Neuron (in vitro differentiated cells): ENCODE measurements around the gene LAMA2.

Source experiments
- H2AFZ ChIP-seq: one replicate; pipeline ENCODE4 v1.6.1; 2013; ENCODE audit warnings: low read depth, mild to moderate bottlenecking, inconsistent platforms, low read length, moderate library complexity
- H3K27me3 ChIP-seq: one replicate; pipeline ENCODE4 v1.6.1; 2013; ENCODE audit warnings: low read length; ENCODE audit not compliant: insufficient read depth
- H3K36me3 ChIP-seq: one replicate; pipeline ENCODE4 v1.6.1; 2013; ENCODE audit warnings: low read length; ENCODE audit not compliant: insufficient read depth
- H3K4me1 ChIP-seq: one replicate; pipeline ENCODE4 v1.6.1; 2013; ENCODE audit warnings: low read length; ENCODE audit not compliant: insufficient read depth
- H3K4me3 ChIP-seq: 2 replicates; pipeline ENCODE4 v1.5.1; 2013; ENCODE audit warnings: mild to moderate bottlenecking, low read length, moderate library complexity
- H3K9me3 ChIP-seq: one replicate; pipeline ENCODE4 v1.6.1; 2013; ENCODE audit warnings: low read length

Gene LAMA2

GRCh38 chr6:129552413-129552812 is 669.5 kb downstream of the LAMA2 start:
- Histone ChIP-seq H2AFZ (no peak overlapping the region), H3K36me3 (no peaks in the 10 kb centered on the region), H3K4me3 (no peak overlapping the region), H3K9me3 (no peaks in the 10 kb centered on the region), H3K27me3 (no peaks in the 10 kb centered on the region), H3K4me1 (no peaks in the 10 kb centered on the region)

GRCh38 chr6:129555206-129555832 is 672.4 kb downstream of the LAMA2 start:
- H3K4me1 ChIP-seq, result no peaks in the 10 kb centered on the region
- no peak overlapping the region for H2AFZ ChIP-seq
- no peaks in the 10 kb centered on the region for H3K27me3 ChIP-seq
- H3K36me3 ChIP-seq, result no peaks in the 10 kb centered on the region
- no peaks in the 10 kb centered on the region for H3K9me3 ChIP-seq
- no peak overlapping the region for H3K4me3 ChIP-seq

GRCh38 chr6:129558248-129558647 is 675.3 kb downstream of the LAMA2 start:
- H2AFZ ChIP-seq, result no peak overlapping the region
- H3K4me3 ChIP-seq, result no peak overlapping the region
- no peaks in the 10 kb centered on the region for H3K4me1 ChIP-seq
- no peaks in the 10 kb centered on the region for H3K36me3 ChIP-seq
- H3K9me3 ChIP-seq, result no peaks in the 10 kb centered on the region
- no peaks in the 10 kb centered on the region for H3K27me3 ChIP-seq

- peaks cover 2% of the 10 kb centered on the region for H3K4me1 ChIP-seq
- H3K4me3 ChIP-seq, result no peak overlapping the region
- H2AFZ ChIP-seq, result no peak overlapping the region
- H3K27me3 ChIP-seq, result no peaks in the 10 kb centered on the region
- H3K9me3 ChIP-seq, result no peaks in the 10 kb centered on the region
- H3K36me3 ChIP-seq, result no peaks in the 10 kb centered on the region
Observed at GRCh38 chr6:129565366-129565765, 682.4 kb downstream of the LAMA2 start.

- Histone ChIP-seq H3K9me3 (no peaks in the 10 kb centered on the region), H3K4me1 (peaks cover 2% of the 10 kb centered on the region), H3K27me3 (no peaks in the 10 kb centered on the region), H3K36me3 (no peaks in the 10 kb centered on the region), H3K4me3 (no peak overlapping the region), H2AFZ (no peak overlapping the region)
Observed at GRCh38 chr6:129565811-129566210, 682.9 kb downstream of the LAMA2 start.
